Loucy (cell line): Measurements from ENCODE around the gene IL20RA.

Experiments
- H2AFZ ChIP-seq: fragments of 200-600 bp; sonication (generic); 2 replicates; pipeline ENCODE4 v1.6.0; 2016; ENCODE audit warnings: antibody characterized with exemption, mild to moderate bottlenecking, low read length, moderate library complexity
- H3F3A ChIP-seq: fragments of 200-600 bp; 2 replicates; pipeline ENCODE4 v1.6.0; 2016; ENCODE audit warnings: antibody characterized with exemption, low read depth, mild to moderate bottlenecking
- H3K27me3 ChIP-seq: fragments of 200-600 bp; sonication (generic); 2 replicates; pipeline ENCODE4 v1.6.1; 2014; ENCODE audit warnings: low read length, mild to moderate bottlenecking; ENCODE audit not compliant: insufficient read depth, poor library complexity, severe bottlenecking
- H3K36me3 ChIP-seq: fragments of 200-600 bp; sonication (generic); 2 replicates; pipeline ENCODE4 v1.6.1; 2016; ENCODE audit warnings: low read length; ENCODE audit not compliant: insufficient read depth
- H3K4me1 ChIP-seq: fragments of 200-600 bp; sonication (generic); 2 replicates; pipeline ENCODE4 v1.5.1; 2014; ENCODE audit warnings: low read length, mild to moderate bottlenecking; ENCODE audit not compliant: insufficient read depth, poor library complexity, severe bottlenecking
- H3K4me2 ChIP-seq: fragments of 200-600 bp; sonication (generic); 2 replicates; pipeline ENCODE4 v1.6.0; 2014; ENCODE audit warnings: antibody characterized with exemption, low read length, low read depth, mild to moderate bottlenecking; ENCODE audit not compliant: poor library complexity, severe bottlenecking
- H3K4me3 ChIP-seq: fragments of 200-600 bp; sonication (generic); 2 replicates; pipeline ENCODE4 v1.5.1; 2014; ENCODE audit warnings: low read length, mild to moderate bottlenecking, mixed read lengths; ENCODE audit not compliant: poor library complexity, severe bottlenecking
- H3K79me2 ChIP-seq: fragments of 200-600 bp; sonication (generic); 2 replicates; pipeline ENCODE4 v1.6.1; 2014; ENCODE audit warnings: low read length; ENCODE audit not compliant: insufficient read depth
- H3K9ac ChIP-seq: fragments of 200-600 bp; sonication (generic); 2 replicates; pipeline ENCODE4 v1.6.0; 2014; ENCODE audit warnings: mild to moderate bottlenecking, low read depth, low read length, moderate library complexity; ENCODE audit not compliant: poor library complexity, severe bottlenecking
- H3K9me2 ChIP-seq: fragments of 200-600 bp; sonication (generic); replicated peaks from 2 replicates; pipeline ENCODE4 v1.6.1; 2016; ENCODE audit warnings: low read depth, low read length, mixed read lengths
- H3K9me3 ChIP-seq: fragments of 200-600 bp; sonication (generic); 2 replicates; pipeline ENCODE4 v1.6.1; 2014; ENCODE audit warnings: mild to moderate bottlenecking, antibody characterized with exemption, low read length, low read depth; ENCODE audit not compliant: insufficient read depth
- H4K20me1 ChIP-seq: fragments of 200-600 bp; sonication (generic); 2 replicates; pipeline ENCODE4 v1.6.0; 2014; ENCODE audit warnings: antibody characterized with exemption, low read length, mild to moderate bottlenecking; ENCODE audit not compliant: insufficient read depth, poor library complexity, severe bottlenecking
- EZH2phosphoT487 ChIP-seq: fragments of 200-600 bp; IDR thresholded peaks from 2 replicates; pipeline ENCODE4 v1.6.1; 2018; ENCODE audit warnings: antibody characterized with exemption, mild to moderate bottlenecking, moderate library complexity, borderline replicate concordance
- TF ChIP-seq, protein P1 (sequence below): fragments of 200-600 bp; sonication (generic); conservative IDR thresholded peaks from 2 replicates; pipeline ENCODE4 v1.5.1; 2014; ENCODE audit warnings: mild to moderate bottlenecking, antibody characterized with exemption, low read length

IL20RA gene

DNA sequence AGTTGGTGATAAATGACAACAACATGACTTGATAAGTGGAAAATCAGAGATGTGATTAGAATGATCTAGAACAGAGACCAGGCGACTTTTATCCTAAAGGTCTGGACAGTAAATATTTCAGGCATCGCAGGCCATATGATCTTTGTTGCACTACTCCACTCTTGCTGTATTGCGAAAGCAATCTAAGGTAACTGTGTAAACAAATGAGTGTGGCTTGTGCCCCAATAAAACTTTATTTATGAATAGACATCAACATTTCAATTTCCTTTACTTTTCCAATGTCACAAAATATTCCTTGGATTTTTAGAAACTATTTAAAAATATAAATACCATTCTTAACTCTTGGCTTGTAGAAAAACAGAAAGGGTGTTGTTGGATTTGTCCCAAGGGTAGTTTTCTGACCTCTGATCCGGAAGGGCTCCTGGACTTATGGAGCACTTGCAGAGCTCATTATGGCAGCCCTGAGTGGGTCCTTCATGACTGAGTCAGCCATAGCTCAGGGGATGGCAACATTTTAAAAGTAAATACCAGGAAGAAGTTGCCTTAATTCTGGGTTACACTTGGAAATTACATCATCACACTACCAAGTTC is 34.5 kb downstream of the IL20RA start:
- Histone ChIP-seq H3K36me3 (no peaks in the 10 kb centered on the region), H4K20me1 (no peaks in the 10 kb centered on the region), H3K79me2 (no peaks in the 10 kb centered on the region), H3K9ac (no peak overlapping the region), H3K4me2 (no peak overlapping the region), H3K9me2 (no peaks in the 10 kb centered on the region), H3F3A (no peaks in the 10 kb centered on the region), H3K4me3 (no peak overlapping the region), H3K9me3 (no peaks in the 10 kb centered on the region), H2AFZ (no peak overlapping the region), H3K4me1 (no peaks in the 10 kb centered on the region), H3K27me3 (peaks cover 99% of the 10 kb centered on the region)
- no peak for TF ChIP-seq EZH2phosphoT487
- TF ChIP-seq, protein P1, sequence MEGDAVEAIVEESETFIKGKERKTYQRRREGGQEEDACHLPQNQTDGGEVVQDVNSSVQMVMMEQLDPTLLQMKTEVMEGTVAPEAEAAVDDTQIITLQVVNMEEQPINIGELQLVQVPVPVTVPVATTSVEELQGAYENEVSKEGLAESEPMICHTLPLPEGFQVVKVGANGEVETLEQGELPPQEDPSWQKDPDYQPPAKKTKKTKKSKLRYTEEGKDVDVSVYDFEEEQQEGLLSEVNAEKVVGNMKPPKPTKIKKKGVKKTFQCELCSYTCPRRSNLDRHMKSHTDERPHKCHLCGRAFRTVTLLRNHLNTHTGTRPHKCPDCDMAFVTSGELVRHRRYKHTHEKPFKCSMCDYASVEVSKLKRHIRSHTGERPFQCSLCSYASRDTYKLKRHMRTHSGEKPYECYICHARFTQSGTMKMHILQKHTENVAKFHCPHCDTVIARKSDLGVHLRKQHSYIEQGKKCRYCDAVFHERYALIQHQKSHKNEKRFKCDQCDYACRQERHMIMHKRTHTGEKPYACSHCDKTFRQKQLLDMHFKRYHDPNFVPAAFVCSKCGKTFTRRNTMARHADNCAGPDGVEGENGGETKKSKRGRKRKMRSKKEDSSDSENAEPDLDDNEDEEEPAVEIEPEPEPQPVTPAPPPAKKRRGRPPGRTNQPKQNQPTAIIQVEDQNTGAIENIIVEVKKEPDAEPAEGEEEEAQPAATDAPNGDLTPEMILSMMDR: no peak

DNA sequence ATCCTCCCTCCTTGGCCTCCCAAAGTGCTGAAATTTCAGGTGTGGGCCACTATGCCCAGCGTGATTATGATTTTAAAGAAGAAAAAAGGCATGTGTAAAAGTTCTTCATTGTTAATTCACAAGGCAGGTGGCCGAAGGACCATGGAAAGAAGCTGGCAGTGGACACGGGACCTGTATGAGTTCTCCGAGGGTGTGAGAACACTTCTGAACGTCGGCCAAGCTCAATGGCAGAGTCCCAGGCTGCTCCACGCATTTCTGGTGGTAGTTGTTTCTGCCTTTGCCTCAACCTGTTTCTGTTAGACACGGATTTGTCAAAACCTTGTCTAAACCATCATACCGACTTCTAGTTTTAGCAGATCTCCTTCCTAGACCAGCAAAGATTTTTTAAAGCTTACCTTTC is 36.6 kb downstream of the IL20RA start:
- Histone ChIP-seq H3K9me2 (no peaks in the 10 kb centered on the region), H2AFZ (no peak overlapping the region), H3K4me1 (no peaks in the 10 kb centered on the region), H3K4me3 (no peak overlapping the region), H3K27me3 (peaks cover 99% of the 10 kb centered on the region), H3K4me2 (no peak overlapping the region), H4K20me1 (no peaks in the 10 kb centered on the region), H3K36me3 (no peaks in the 10 kb centered on the region), H3K9me3 (no peaks in the 10 kb centered on the region), H3K79me2 (no peaks in the 10 kb centered on the region), H3K9ac (no peak overlapping the region), H3F3A (no peaks in the 10 kb centered on the region)
- TF ChIP-seq EZH2phosphoT487: no peak
- TF ChIP-seq, protein P1: no peak

DNA sequence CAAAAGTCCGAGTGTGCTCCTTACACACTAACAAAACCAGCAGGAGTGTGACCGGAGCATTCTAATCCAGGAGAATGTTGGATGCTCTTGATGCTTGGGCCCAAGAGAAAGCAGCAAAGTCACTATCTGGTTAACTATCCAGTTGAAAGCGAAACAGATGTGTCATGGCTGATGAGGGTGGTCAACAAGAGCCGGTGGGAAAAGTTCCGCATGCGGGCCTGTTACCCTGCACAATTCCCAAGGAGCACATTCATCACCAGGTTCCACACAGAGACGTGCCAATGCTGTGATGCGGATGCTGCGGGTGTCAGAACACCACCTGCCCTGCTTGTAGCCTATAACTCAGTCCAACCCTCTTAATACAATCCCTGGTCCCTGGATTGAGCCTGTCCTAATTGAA is 38.7 kb downstream of the IL20RA start:
- no peak overlapping the region for H2AFZ ChIP-seq
- no peak overlapping the region for H3K4me2 ChIP-seq
- peaks cover 99% of the 10 kb centered on the region for H3K27me3 ChIP-seq
- TF ChIP-seq, protein P1: no peak
- no peak for TF ChIP-seq EZH2phosphoT487
- H3K9me2 ChIP-seq: no peaks in the 10 kb centered on the region
- no peak overlapping the region for H3K9ac ChIP-seq
- no peak overlapping the region for H3K4me3 ChIP-seq
- no peaks in the 10 kb centered on the region for H3K36me3 ChIP-seq
- no peaks in the 10 kb centered on the region for H4K20me1 ChIP-seq
- no peaks in the 10 kb centered on the region for H3F3A ChIP-seq
- H3K9me3 ChIP-seq: no peaks in the 10 kb centered on the region
- H3K4me1 ChIP-seq: no peaks in the 10 kb centered on the region
- no peaks in the 10 kb centered on the region for H3K79me2 ChIP-seq
